OCI-LY7 (cell line): ENCODE results near the gene SCARF2.

ENCODE experiments used
- EZH2phosphoT487 ChIP-seq: fragments of 200-600 bp; sonication (generic); IDR thresholded peaks from 2 replicates; pipeline ENCODE4 v1.6.1; 2018; ENCODE audit warnings: low read depth, borderline replicate concordance, mild to moderate bottlenecking, mixed run types, antibody characterized with exemption, low read length, moderate library complexity, mixed read lengths
- TF ChIP-seq, protein P1 (sequence below): fragments of 200-600 bp; sonication (generic); conservative IDR thresholded peaks from 2 replicates; pipeline ENCODE4 v1.5.1; 2014; ENCODE audit warnings: mild to moderate bottlenecking, antibody characterized with exemption, low read length, moderate library complexity, mixed read lengths

DNA sequence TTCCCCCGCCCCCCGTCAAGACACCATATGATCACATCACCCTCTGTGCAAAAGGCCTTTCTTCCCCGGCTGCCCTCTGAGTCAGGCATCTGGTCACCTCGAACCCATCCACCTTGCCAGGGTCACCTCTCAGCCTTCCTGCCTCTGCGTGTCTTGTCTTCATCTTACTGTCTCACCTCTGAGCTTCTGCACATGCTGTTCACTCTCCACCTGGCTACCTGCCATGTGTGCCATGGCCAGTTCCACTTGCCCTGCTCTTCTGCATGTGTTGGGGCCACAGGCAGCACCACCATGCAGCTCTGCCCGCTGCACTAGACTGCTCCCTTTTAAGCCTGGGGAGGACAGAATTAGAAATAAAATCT lies 33.9 kb downstream of the SCARF2 start:
- TF ChIP-seq, protein P1, sequence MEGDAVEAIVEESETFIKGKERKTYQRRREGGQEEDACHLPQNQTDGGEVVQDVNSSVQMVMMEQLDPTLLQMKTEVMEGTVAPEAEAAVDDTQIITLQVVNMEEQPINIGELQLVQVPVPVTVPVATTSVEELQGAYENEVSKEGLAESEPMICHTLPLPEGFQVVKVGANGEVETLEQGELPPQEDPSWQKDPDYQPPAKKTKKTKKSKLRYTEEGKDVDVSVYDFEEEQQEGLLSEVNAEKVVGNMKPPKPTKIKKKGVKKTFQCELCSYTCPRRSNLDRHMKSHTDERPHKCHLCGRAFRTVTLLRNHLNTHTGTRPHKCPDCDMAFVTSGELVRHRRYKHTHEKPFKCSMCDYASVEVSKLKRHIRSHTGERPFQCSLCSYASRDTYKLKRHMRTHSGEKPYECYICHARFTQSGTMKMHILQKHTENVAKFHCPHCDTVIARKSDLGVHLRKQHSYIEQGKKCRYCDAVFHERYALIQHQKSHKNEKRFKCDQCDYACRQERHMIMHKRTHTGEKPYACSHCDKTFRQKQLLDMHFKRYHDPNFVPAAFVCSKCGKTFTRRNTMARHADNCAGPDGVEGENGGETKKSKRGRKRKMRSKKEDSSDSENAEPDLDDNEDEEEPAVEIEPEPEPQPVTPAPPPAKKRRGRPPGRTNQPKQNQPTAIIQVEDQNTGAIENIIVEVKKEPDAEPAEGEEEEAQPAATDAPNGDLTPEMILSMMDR = no peak
- TF ChIP-seq EZH2phosphoT487 = no peak
